ENCODE measurements around the gene NLE1.

DNA sequence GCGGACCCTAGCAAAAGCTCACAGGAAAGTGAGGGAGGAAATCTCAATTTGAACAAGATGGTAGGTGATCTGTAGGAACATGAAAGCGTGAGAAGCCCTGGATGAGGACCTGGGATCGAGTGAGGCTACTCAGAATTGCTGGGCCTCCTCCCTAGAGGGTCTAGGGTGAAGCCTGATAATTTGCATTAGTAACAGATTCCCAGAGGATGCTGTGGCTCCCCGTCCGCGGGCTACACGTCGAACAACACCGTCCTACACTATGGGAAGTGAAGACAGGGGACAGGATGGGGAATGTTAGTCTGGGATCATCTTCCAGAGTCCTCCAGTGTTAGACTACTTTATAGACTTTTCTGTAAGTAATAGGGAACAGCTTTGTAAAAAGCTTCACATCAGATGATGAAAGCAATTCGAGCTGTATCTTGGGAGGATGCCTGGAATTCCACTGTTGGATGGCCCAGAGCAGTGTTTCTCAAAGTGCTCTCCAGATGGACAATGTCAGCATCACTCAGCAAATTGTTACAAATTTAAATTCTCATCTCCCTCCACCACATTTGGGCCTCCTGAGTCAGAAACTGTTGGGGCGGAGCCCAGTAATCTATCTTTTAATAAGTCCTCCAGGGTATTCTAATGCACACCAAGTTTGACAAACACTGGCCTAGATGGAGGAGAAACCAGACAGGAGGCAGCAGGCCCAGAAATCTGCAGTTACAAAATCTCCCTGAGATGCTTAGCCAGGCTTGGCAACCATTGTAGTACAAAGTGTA is 14.2 kb downstream of the NLE1 start:
- TF ChIP-seq, protein P1, sequence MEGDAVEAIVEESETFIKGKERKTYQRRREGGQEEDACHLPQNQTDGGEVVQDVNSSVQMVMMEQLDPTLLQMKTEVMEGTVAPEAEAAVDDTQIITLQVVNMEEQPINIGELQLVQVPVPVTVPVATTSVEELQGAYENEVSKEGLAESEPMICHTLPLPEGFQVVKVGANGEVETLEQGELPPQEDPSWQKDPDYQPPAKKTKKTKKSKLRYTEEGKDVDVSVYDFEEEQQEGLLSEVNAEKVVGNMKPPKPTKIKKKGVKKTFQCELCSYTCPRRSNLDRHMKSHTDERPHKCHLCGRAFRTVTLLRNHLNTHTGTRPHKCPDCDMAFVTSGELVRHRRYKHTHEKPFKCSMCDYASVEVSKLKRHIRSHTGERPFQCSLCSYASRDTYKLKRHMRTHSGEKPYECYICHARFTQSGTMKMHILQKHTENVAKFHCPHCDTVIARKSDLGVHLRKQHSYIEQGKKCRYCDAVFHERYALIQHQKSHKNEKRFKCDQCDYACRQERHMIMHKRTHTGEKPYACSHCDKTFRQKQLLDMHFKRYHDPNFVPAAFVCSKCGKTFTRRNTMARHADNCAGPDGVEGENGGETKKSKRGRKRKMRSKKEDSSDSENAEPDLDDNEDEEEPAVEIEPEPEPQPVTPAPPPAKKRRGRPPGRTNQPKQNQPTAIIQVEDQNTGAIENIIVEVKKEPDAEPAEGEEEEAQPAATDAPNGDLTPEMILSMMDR (IDR thresholded peaks at IDR 0.05; ENCODE audit: insufficient read depth, low read length, poor library complexity, severe bottlenecking): no peak
- TF ChIP-seq EZH2phosphoT487 (conservative IDR thresholded peaks at IDR 0.05; ENCODE audit: low read length): no peak

All from SU-DHL-6 (cell line).